ENCODE results near the gene CLDN5. TPM values are rescaled to one million over a fixed set of nuclear protein-coding genes. Genes with fewer than 3 reads are reported as not detected.

CLDN5 gene
- total RNA-seq, 1 donor from 2014 or later: 19.5 TPM

- no peaks in the 10 kb centered on the region for H3K9me3 ChIP-seq (replicated peaks)
- intact Hi-C loops (cut with micrococcal nuclease): no loop called here
- H3K36me3 ChIP-seq: no peaks in the 10 kb centered on the region
- TF ChIP-seq CTCF (IDR thresholded peaks at IDR 0.05; ENCODE audit: borderline replicate concordance): no peak
- no peak overlapping the region for H3K27ac ChIP-seq (replicated peaks)
- no peak overlapping the region for H3K4me3 ChIP-seq
- no peaks in the 10 kb centered on the region for H3K4me1 ChIP-seq
- no peak for DNase-seq
- peaks cover 4% of the 10 kb centered on the region for H3K27me3 ChIP-seq (ENCODE audit: low read depth)
These were observed 31.6 kb downstream of the CLDN5 start for GRCh38 chr22:19492504-19493174.

- peaks cover 4% of the 10 kb centered on the region for H3K27me3 ChIP-seq (ENCODE audit: low read depth)
- intact Hi-C loops (cut with micrococcal nuclease): no loop called here
- no peaks in the 10 kb centered on the region for H3K9me3 ChIP-seq (replicated peaks)
- no peaks in the 10 kb centered on the region for H3K36me3 ChIP-seq
- no peak overlapping the region for H3K4me3 ChIP-seq
- no peaks in the 10 kb centered on the region for H3K4me1 ChIP-seq
- no peak for DNase-seq
- no peak overlapping the region for H3K27ac ChIP-seq (replicated peaks)
- TF ChIP-seq CTCF (IDR thresholded peaks at IDR 0.05; ENCODE audit: borderline replicate concordance): no peak
These were observed 33.5 kb downstream of the CLDN5 start for GRCh38 chr22:19490628-19491230.

- no peaks in the 10 kb centered on the region for H3K4me1 ChIP-seq
- peaks cover 4% of the 10 kb centered on the region for H3K27me3 ChIP-seq (ENCODE audit: low read depth)
- H3K9me3 ChIP-seq (replicated peaks): no peaks in the 10 kb centered on the region
- peak; percentile 21 for TF ChIP-seq CTCF (IDR thresholded peaks at IDR 0.05; ENCODE audit: borderline replicate concordance)
- no peaks in the 10 kb centered on the region for H3K36me3 ChIP-seq
- intact Hi-C loops (cut with micrococcal nuclease): no loop called here
- no peak overlapping the region for H3K27ac ChIP-seq (replicated peaks)
- H3K4me3 ChIP-seq: no peak overlapping the region
- DNase-seq: no peak
These were observed 35.0 kb downstream of the CLDN5 start for GRCh38 chr22:19488884-19489843.

GRCh38 chr22:19488285-19488684 lies 35.9 kb downstream of the CLDN5 start:
- no peak overlapping the region for H3K27ac ChIP-seq (replicated peaks)
- intact Hi-C loops (cut with micrococcal nuclease): no loop called here
- no peak for DNase-seq

More at GRCh38 chr22:19488285-19488684, 35.9 kb downstream of the CLDN5 start:
- Histone ChIP-seq H3K27me3 (ENCODE audit: low read depth) (no peaks in the 10 kb centered on the region), H3K4me3 (no peak overlapping the region), H3K9me3 (replicated peaks) (no peaks in the 10 kb centered on the region), H3K4me1 (no peaks in the 10 kb centered on the region), H3K36me3 (no peaks in the 10 kb centered on the region)
- no peak for TF ChIP-seq CTCF (IDR thresholded peaks at IDR 0.05; ENCODE audit: borderline replicate concordance)
